GM21447 (cell line): Measurements from ENCODE around the gene GIPC2.
"Not testable (repeated sequence)": the region's sequence is repeated elsewhere in the genome, so short reads cannot be mapped to it uniquely, and the experiment has no call there.

Experiments
- ATAC-seq: cut with Tn5 transposase; IDR thresholded peaks from one replicate; pipeline ENCODE4 v1.9.1; 2021; ENCODE audit not compliant: unreplicated experiment

Gene GIPC2

DNA sequence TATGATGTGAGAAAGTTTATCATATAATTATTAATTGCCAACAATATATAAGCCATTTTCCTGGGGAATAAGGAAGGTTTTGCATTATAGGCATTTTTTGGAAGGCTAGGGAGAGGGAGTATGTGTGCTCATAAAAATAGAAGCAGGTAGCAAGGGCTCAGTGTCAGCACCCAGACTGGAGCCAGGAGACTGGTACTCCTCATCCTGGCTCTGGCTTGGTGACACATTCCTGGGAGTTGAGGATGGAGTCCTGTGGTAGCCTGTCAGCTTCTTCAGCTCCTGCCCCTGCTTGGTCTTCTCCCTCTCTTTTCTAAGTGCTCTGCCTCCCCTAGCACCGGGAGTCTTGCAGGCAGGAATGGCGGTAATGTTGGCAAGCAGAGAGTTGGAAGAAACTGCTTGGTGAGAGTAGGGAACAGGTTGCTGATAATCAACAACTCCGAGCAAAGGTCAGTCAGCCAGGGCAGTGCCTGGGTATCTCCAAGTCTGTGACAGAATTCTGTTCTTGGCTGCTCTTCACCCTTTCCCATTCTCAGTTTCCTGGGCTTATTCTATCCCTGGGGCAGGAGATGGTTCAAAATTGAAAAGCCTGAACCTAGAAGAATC is 23.0 kb downstream of the GIPC2 start:
- no peak for ATAC-seq

DNA sequence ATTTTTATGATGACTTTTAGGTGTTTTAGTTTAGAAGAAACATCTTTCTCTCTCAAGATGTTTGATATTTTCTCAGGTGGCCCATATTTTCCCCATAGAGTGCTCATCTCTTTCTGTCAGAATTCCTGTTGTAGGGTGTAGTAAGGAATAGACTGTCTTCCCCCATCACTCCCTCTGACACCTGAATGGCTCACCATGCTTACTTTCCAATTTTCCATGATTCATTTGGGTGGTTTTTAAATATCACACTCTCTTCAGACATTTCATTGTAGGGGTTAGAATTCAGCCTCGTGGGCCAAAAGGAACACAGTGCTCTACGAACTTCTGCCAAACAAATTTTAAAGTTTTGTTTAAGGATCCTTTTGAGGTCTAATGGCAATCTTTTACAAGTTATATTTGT is 24.0 kb downstream of the GIPC2 start:
- ATAC-seq: no peak

DNA sequence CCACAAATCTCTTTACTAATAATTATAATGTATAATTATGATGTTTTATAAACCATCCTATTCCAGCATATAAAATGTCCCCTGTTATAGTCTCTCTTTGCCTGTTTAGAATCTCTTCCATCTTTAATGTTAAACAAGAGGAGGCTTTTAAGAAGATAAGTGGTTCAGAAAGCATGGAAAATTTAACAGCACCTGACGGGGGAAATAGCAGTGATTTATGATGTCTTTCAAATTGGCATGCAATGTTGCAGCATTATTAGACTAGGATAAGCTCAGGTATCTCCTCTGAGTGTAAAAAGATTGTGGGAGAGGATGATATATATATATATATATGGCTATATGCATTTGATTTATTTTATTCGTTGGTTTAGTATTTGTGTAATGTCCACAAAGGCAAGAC is 24.4 kb downstream of the GIPC2 start:
- no peak for ATAC-seq

DNA sequence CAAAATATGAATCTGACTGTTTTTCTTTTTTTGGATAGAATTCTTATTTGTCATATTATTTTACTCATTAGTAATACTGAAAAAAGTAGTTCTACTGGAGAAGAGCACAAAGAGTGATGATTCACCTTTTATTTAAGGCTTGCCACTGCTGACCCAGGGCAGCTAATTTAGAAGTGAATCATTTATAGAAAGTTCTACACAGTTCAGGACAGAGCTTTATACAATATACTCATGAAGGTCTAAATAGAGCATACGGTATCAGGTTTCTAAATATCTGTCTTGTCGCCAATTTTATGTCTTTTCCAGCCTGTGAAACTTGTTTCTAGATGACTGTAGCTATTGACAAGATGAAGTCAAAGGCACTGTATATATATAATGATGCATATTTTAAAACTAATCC is 25.0 kb downstream of the GIPC2 start:
- no peak for ATAC-seq

DNA sequence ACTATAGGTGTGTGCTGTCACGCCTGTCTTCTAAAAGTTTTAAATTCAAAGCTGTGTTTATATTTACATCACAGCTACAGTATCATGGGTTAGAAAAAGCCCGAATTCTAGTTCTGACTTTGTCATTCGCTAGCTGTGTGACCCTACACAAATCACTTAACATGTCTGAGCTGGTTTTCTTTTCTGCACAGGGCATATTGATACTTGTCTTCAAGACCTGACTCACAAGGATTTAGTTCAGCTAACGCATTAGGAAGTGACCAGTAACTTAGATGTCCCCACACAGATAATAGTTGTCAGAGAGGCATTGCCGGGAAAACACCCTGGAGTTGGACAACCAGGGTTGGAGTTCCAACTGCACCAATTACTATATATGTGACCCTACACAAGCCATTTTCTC is 25.9 kb downstream of the GIPC2 start:
- no peak for ATAC-seq

DNA sequence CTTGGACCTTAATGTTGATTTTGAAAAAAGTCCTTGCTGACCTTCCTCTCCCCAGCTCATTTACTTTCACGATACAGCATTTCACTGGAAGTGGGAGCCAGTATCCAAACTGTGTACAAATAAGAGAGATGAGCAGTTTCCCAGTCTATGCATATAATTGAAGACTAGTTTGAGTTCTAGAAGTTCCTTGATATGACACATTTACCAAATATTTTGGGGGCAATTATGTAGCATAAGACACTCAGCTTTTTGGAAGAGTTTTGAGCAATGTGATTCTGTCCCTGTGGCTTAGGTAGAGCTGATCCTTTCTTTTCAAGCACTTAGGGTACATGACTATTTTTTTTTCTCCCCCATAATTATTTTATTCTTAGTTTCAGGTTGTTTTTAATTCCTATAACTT is 26.4 kb downstream of the GIPC2 start:
- ATAC-seq: no peak

DNA sequence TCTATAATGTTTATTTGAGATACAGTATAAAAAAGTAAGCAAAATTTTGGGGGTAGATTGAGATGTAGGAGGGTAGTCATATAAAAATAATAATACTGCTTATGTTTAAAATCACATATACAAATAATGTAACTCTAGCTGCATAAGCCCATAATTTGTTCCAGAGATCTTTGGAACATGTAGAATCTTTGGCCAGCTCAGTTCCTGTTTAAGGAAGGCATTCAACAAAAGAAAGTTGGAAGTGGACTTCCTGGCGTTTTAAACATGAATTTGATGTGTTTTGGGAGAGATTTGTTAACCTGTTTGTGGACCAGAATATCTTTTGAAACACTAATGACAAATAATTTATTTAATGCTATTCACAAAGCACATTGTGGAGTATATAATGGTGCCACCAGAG is 27.7 kb downstream of the GIPC2 start:
- no peak for ATAC-seq

DNA sequence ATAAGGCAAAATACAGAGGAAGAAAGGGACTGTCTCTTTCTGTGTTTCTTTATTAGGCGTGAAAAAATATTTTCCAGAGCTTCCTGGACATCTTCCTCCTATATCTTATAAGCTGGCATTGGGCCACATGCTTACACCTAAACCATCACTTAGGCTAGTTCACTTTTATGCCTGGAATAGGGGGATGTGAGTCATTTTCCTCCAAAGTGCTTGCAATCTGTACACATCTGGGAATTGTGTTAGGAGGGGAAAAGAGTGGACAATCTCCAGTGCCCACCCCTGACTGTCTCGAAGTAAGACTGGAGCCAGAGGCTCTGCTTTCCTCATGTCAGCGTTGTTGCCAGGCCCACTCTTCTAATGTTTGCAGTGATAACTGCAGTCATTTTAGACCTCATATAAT is 29.9 kb downstream of the GIPC2 start:
- ATAC-seq: no peak

DNA sequence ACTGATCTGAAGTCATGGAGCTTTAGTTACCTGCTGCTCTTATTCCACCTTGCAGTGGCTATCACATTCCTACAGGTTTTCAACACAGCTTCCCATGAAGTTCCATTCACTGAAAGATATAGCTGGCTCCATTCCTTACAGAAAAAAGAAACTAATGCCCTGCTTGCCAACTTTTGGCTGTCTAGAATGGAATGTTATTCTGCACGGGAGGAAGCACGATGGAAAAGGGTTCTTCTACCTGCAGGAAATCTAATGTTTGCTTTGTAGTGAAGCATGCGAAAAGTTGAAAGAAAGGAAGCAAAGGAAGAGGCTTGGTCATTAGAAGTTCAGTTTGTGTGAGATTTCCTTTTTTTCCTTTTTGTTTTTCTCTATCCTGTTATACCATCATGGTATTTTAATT is 32.6 kb downstream of the GIPC2 start:
- ATAC-seq: no peak

DNA sequence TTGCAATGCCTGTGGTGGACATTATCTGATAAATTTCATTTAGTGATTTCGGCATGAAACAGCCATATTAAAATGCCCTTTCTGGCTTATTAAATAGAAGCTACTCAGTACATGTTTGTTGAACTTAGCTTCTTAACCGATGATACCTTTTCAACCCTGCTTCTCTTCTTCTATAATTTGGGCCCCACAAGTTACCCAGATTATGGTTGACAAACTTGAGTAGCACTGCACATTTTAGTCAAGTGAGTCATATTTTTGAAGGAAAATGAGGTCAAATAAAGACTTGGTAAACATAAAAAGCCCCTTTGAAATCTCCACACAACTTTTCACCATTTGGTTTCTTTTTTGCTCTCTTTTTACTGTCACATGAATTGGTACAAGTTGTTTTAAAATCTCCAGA is 33.8 kb downstream of the GIPC2 start:
- ATAC-seq: no peak

DNA sequence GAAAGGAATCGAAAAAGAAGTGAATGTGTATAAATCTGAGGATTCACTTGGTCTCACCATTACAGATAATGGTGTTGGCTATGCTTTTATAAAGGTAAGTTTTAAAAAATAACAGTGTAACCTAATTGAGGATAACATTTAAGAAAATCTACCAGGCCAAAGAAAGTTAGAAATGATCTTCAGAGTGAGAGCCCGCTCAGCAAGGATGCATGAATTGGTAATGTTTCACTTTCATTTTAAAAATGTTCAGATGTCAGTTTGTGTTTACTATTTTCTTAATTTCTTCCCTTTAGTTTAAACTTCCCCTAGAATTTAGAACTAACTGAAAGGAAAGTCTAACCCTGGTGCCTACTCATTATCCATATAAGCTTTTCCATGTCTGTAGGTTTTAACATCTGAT is 35.0 kb downstream of the GIPC2 start:
- no peak for ATAC-seq

DNA sequence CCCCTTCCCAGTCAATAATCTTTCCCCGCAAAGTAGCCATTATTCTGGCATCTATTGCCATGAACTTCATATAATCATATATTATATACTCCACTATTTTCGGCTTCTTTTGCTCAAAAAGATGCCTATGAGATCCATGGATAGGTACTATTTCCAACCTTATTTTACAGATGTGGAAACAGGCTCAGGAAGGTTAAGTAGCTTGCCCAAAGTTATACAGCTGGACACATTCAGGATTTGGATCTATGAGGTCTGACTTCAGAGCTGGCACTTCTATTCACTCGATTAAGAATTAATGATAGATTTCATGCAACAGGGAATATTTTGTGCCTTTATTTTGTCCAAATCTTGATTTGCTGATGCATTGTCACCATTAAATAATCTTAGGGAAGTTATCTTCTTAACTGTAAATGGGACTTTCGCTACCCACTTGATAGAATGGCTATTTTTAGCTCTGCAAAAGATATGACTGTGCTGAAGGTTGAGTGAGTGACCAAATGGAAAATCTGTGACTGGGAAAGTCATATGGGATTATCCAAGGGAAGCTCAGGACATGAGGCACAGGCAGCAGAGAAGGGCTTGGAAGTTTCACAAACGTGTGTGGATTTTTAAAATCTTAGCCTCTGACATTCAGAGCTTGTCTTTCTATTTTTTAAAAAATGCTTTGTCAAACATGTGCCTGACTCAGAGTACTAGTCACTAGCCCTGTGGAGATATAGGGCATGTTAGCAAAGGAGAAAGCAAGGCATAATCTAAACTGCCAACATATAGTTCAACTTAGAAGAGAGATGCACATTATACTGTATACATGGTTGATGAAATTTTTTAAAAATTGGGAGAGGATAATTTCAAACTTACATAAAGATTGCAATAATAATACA is 36.5 kb downstream of the GIPC2 start:
- no peak for ATAC-seq

DNA sequence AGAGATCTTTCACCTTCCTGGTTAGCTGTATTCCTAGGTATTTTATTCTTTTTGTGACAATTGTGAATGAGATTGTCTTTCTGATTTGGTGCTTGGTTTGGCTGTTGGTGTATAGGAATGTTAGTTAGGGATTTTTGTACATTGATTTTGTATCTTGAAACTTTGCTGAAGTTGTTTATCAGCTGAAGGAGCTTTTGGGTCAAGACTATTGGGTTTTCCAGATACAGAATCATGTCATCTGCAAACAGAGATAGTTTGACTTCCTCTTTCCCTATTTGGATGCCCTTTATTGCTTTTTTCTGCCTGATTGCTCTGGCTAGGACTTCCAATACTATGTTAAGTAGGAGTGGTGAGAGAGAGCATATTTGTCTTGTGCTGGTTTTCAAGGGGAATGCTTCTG is 38.9 kb downstream of the GIPC2 start:
- not testable (repeated sequence) for ATAC-seq

DNA sequence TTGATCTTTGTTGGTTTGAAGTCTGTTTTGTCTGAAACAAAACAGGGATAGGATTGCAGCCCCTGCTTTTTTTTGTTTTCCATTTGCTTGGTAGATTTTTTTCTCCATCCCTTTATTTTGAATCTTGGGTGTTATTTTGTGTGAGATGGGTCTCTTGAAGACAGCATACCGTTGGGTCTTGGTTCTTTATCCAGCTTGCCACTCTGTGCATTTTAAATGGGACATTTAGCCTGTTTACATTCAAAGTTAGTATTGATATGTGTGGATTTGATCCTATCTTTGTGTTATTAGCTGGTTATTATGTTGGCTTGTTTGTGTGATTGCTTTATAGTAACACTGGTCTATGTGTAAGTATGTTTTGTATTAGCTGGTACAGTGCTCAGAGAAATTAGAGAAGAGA is 40.9 kb downstream of the GIPC2 start:
- ATAC-seq: no peak

DNA sequence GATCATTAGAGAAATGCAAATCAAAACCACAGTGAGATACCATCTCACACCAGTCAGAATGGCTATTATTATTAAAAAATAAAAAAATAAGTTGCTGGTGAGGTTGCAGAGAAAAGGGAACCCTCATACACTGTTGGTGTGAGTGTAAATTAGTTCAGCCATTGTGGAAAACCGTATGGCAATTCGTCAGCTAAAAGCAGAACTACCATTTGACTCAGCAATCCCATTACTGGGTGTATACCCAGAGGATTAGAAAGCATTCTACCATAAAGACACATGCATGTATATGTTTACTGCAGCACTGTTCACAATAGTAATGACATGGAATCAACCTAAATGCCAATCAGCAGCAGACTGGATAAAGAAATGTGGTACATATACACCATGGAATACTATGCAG is 42.2 kb downstream of the GIPC2 start:
- ATAC-seq: peak; percentile 54

DNA sequence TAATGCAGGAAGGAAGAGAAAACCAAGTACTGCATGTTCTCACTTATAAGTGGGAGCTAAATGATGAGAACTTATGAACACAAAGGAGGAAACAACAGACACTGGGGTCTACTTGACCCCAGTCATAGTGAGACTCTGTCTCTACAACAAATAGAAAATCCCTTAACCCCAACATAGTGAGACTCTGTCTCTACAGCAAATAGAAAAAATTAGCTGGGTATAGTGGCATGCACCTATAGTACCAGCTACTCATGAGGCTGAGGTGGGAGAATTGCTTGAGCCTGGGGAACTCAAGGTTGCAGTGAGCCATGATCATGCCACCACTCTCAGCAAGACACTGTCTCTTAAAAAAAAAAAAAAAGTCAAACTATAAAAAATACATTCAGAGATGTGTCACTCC is 42.7 kb downstream of the GIPC2 start:
- peak; percentile 27 for ATAC-seq

DNA sequence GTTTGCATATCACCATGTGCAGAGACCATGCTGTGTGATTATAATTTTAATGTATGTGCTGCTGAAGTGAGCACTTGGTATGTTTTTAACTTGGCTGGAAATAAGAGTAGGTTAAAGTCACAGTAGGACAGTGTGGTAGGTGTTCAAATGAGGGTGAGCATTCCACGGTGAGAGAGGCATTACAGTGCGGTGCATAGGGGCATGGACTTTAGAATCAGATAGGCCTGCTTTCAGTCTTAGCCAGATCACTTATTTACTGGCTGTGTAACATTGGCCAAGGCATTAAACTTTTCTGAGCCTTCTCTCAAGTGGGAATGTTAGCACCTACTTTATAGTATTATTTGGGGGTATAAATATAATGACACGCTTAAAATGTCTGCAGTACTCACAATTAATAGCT is 43.2 kb downstream of the GIPC2 start:
- no peak for ATAC-seq

DNA sequence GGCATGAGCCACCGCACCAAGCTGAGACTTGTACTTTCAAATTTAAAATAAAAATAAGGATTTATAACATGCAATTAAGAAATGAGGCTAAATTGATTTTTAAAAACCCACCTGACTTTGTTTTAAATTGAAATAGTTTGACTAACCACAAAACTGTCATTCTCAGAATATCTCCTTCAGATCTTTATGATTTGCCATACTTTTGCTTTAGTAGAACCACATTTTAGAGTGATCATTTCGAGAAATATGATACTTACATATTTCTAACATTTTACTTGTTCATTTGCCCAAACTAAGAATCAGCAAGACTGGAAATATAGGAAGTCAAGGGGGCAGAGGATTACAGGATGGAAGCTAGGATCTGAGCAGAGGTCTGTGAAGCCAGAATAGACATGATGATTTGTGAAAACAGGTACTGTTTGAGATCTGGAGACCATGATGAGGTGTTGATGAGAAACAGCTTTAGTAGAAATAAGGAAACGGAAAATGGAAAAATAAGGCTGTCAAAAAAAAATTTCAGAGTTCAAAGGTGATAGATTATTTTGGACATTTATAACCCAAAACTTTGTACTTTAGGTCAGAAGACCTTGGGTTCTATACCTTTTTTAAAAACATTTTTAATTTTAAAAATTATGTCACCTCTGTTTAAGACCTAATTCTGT is 44.8 kb downstream of the GIPC2 start:
- no peak for ATAC-seq

DNA sequence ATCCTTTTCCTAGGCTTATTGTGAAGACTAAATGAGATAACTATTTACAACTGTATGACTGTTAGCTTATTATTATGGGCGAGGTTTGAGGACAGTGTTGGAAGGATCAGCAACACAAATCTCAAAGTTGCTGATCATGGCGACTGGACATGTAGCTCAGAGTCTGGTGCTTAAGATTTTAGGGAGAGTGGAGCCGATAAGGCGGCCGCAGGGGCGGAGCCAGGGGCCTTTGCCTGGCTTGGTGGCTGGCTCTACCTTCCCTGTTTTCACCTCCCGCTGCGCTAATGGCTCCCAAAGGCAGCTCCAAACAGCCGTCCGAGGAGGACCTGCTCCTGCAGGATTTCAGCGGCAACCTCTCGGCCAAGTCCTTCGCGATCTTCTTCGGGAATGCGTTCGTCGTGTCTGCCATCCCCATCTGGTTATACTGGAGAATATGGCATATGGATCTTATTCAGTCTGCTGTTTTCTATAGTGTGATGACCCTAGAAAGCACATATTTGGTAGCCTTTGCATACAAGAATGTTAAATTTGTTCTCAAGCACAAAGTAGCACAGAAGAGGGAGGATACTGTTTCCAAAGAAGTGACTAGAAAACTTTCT is 45.5 kb downstream of the GIPC2 start:
- ATAC-seq: no peak

DNA sequence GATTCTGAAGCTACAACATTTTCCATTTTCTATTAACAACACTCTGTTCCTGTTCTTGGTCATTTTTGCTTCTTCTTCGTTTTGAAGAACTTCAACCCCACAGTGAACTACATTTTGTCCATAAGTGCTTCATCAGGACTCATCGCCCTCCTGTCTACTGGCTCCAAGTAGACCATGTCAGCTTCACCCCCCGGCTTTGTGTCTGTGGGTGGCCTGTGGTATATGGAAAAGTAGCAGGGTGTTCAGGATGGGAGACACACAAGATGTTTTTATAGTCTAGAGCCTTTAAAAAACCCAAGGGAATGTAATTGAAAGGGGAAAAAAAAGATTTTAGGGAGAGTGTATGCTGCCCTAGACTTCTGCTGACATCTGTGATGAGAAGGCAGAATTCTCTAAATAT is 46.1 kb downstream of the GIPC2 start:
- ATAC-seq: no peak

DNA sequence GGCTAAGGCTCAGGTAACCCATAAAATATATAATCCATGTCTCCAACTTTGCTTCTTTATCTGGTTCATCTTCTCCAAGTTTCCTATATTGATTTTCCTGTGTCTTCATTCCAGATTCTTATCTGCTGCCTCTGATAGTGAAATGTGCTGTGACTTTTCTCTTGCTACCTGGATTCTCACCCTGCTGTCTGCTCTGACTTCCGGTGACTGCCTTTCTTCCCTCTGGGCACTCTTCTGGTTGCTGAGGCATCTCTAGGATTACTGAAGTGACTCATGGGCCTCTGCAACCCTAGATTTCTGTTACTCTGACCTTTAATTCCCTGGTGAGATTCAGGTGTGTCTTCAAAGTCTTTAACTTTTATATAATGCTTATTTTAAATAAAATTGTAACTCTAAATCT is 46.9 kb downstream of the GIPC2 start:
- no peak for ATAC-seq

DNA sequence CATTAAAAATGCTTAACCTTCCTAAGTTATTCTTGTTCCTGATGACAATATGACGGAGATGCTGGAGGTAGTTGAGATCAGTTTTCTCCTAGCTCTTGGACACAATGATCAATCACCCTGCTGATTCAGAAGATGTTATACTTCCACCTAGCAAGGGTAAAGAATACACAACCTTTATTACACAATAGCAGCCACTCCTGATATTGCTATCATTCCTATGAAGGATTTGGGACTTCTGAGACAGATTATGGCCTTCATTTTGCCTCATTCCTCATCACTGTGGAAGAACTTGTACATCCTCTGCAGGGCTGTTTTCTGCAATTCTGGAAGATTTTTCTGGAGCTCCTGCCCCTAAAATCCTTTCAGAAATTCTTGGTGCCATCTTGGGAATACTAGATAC is 47.8 kb downstream of the GIPC2 start:
- ATAC-seq: no peak
